H1 (cell line): ENCODE results near the gene CDKN3. TPM values are rescaled to one million over a fixed set of nuclear protein-coding genes. Genes with fewer than 3 reads are reported as not detected.

Source experiments
- CTCF ChIA-PET: fragments of 300-600 bp; sonication (Branson Sonifier 250); formaldehyde crosslinking; loops from one replicate; lab custom pipeline; 2021; ENCODE audit not compliant: partially characterized antibody; lab: Charles Lee
- POLR2A ChIA-PET: fragments of 300-600 bp; sonication (Branson Sonifier 250); formaldehyde crosslinking; loops from one replicate; lab custom pipeline; 2021; ENCODE audit warnings: inconsistent platforms; ENCODE audit not compliant: partially characterized antibody; lab: Charles Lee
- DNase-seq, 2 experiments: peaks; one replicate each; pipeline versions ENCODE4 v3.0.0 to v3.0.0-alpha.2; 2010 to 2022; ENCODE audit warnings: low spot score in 2 of 2, low read depth in 1 of 2, mixed read lengths in 1 of 2
- FAIRE-seq: peaks from 2 replicates; lab custom pipeline; 2011; peaks lifted over from hg19 to GRCh38; lab: Jason Lieb, UNC
- H2AFZ ChIP-seq: 2 replicates; pipeline ENCODE4 v1.8.1; 2012; ENCODE audit warnings: low read length, inconsistent platforms
- H2AK5ac ChIP-seq: 2 replicates; pipeline ENCODE4 v1.6.1; 2013; ENCODE audit warnings: low read depth, low read length
- H2BK120ac ChIP-seq: replicated peaks from 2 replicates; pipeline ENCODE3; 2013; ENCODE audit warnings: low read depth, low read length, inconsistent platforms
- H2BK12ac ChIP-seq: 2 replicates; pipeline ENCODE4 v1.6.1; 2013; ENCODE audit warnings: low read depth, low read length
- H2BK15ac ChIP-seq: 2 replicates; pipeline ENCODE4 v1.6.1; 2013; ENCODE audit warnings: low read length
- H2BK20ac ChIP-seq: 2 replicates; pipeline ENCODE4 v1.6.1; 2013; ENCODE audit warnings: low read length
- H2BK5ac ChIP-seq: 2 replicates; pipeline ENCODE4 v1.6.1; 2013; ENCODE audit warnings: low read depth, low read length
- H3K14ac ChIP-seq: 2 replicates; pipeline ENCODE4 v1.6.1; 2013; ENCODE audit warnings: inconsistent platforms; ENCODE audit not compliant: insufficient read length
- H3K18ac ChIP-seq: 2 replicates; pipeline ENCODE4 v1.6.1; 2013; ENCODE audit warnings: low read length; ENCODE audit errors: extremely low read depth
- H3K23ac ChIP-seq: 2 replicates; pipeline ENCODE4 v1.6.1; 2013; ENCODE audit warnings: inconsistent platforms; ENCODE audit not compliant: insufficient read length
- H3K23me2 ChIP-seq: 2 replicates; pipeline ENCODE4 v1.6.1; 2013; ENCODE audit warnings: low read depth, low read length
- H3K27ac ChIP-seq: 2 replicates; pipeline ENCODE4 v1.6.1; 2011; ENCODE audit warnings: low read depth, low read length, inconsistent platforms
- H3K27me3 ChIP-seq, 4 experiments: replicated peaks in 1 of 4; 1 replicate in 1 of 4; 2 replicates in 3 of 4; pipeline versions ENCODE4 v1.6.1 to v1.8.1; 2011 to 2013; ENCODE audit warnings: low read length in 3 of 4, mild to moderate bottlenecking in 3 of 4, inconsistent platforms in 2 of 4, mixed read lengths in 2 of 4, moderate library complexity in 1 of 4; ENCODE audit not compliant: control insufficient read depth in 3 of 4, insufficient read depth in 3 of 4; ENCODE audit errors: extremely low read depth in 1 of 4
- H3K36me3 ChIP-seq, 4 experiments: 2 replicates each; pipeline versions ENCODE4 v1.6.1 to v1.8.1; 2011 to 2013; ENCODE audit warnings: mild to moderate bottlenecking in 4 of 4, low read length in 3 of 4, moderate library complexity in 2 of 4, control low read depth in 1 of 4, inconsistent platforms in 1 of 4; ENCODE audit not compliant: insufficient read depth in 4 of 4, control insufficient read depth in 2 of 4
- H3K4ac ChIP-seq: replicated peaks from 2 replicates; pipeline ENCODE3; 2013; ENCODE audit warnings: low read length, low read depth, mixed read lengths, inconsistent platforms; ENCODE audit not compliant: insufficient read length
- H3K4me1 ChIP-seq, 4 experiments: replicated peaks in 1 of 4; 1 replicate in 1 of 4; 2 replicates in 3 of 4; pipeline versions ENCODE4 v1.6.1 to v1.8.1; 2011 to 2013; ENCODE audit warnings: low read length in 3 of 4, inconsistent platforms in 2 of 4, mixed read lengths in 1 of 4; ENCODE audit not compliant: insufficient read depth in 4 of 4, control insufficient read depth in 3 of 4
- H3K4me2 ChIP-seq, 2 experiments: 2 replicates each; pipeline versions ENCODE4 v1.6.1 to v1.8.1; 2011 to 2013; ENCODE audit warnings: low read depth in 2 of 2, low read length in 2 of 2, control low read depth in 1 of 2, inconsistent platforms in 1 of 2, mild to moderate bottlenecking in 1 of 2; ENCODE audit not compliant: insufficient read depth in 1 of 2
- H3K4me3 ChIP-seq, 4 experiments: fragments of 200-600, 300-600 bp in 1 of 4; sonication (generic), shearing (Covaris generic), sonication (Bioruptor Twin) in 1 of 4; 2 replicates each; pipeline versions ENCODE4 v1.5.1 to v1.8.1; 2011 to 2016; ENCODE audit warnings: low read length in 4 of 4, low read depth in 3 of 4, control low read depth in 2 of 4, inconsistent platforms in 2 of 4, mild to moderate bottlenecking in 2 of 4, mixed read lengths in 1 of 4, moderate library complexity in 1 of 4; ENCODE audit not compliant: insufficient read depth in 2 of 4; ENCODE audit errors: extremely low read depth in 1 of 4
- H3K56ac ChIP-seq: replicated peaks from 2 replicates; pipeline ENCODE3; 2013; ENCODE audit warnings: low read depth, mild to moderate bottlenecking, mixed read lengths, low read length, inconsistent platforms; ENCODE audit not compliant: insufficient read length
- H3K79me1 ChIP-seq: 2 replicates; pipeline ENCODE4 v1.6.1; 2013; ENCODE audit warnings: low read depth, low read length, control low read depth
- H3K79me2 ChIP-seq, 2 experiments: 2 replicates each; pipeline versions ENCODE4 v1.6.1 to v1.8.1; 2012 to 2013; ENCODE audit warnings: low read length in 2 of 2, mild to moderate bottlenecking in 2 of 2, inconsistent platforms in 1 of 2; ENCODE audit not compliant: insufficient read depth in 2 of 2, control insufficient read depth in 1 of 2
- H3K9ac ChIP-seq, 4 experiments: replicated peaks in 1 of 4; 1 replicate in 1 of 4; 2 replicates in 3 of 4; pipeline versions ENCODE4 v1.6.1 to v1.8.1; 2011 to 2013; ENCODE audit warnings: low read depth in 3 of 4, low read length in 3 of 4, control low read depth in 2 of 4, mild to moderate bottlenecking in 2 of 4, moderate library complexity in 2 of 4, inconsistent platforms in 1 of 4; ENCODE audit errors: extremely low read depth in 1 of 4
- H3K9me3 ChIP-seq, 2 experiments: 2 replicates each; pipeline versions ENCODE4 v1.6.1 to v1.8.1; 2012 to 2013; ENCODE audit warnings: mild to moderate bottlenecking in 2 of 2, moderate library complexity in 2 of 2, control low read depth in 1 of 2, inconsistent platforms in 1 of 2, low read depth in 1 of 2, low read length in 1 of 2, mixed read lengths in 1 of 2; ENCODE audit not compliant: insufficient read depth in 2 of 2
- H4K20me1 ChIP-seq, 2 experiments: replicated peaks in 1 of 2; 2 replicates each; pipeline versions ENCODE3 to v1.8.1; 2011 to 2013; ENCODE audit warnings: inconsistent platforms in 2 of 2, low read length in 2 of 2, mild to moderate bottlenecking in 1 of 2; ENCODE audit not compliant: insufficient read depth in 2 of 2, control insufficient read depth in 1 of 2
- H4K5ac ChIP-seq: 2 replicates; pipeline ENCODE4 v1.6.1; 2013; ENCODE audit warnings: low read length, low read depth, mixed read lengths, inconsistent platforms; ENCODE audit not compliant: insufficient read length
- H4K8ac ChIP-seq: 2 replicates; pipeline ENCODE4 v1.8.0; 2013; ENCODE audit warnings: mild to moderate bottlenecking, moderate library complexity, low read length, inconsistent platforms; ENCODE audit not compliant: insufficient read depth; ENCODE audit errors: extremely low read depth
- H4K91ac ChIP-seq: replicated peaks from 2 replicates; pipeline ENCODE3; 2013; ENCODE audit warnings: low read length, mixed read lengths, inconsistent platforms; ENCODE audit not compliant: insufficient read length
- HDAC2 ChIP-seq, 2 experiments: fragments of 300-600 bp in 1 of 2; sonication (generic) in 1 of 2; IDR thresholded peaks; 2 replicates each; pipeline ENCODE4 v1.6.1; 2011 to 2012; ENCODE audit warnings: low read depth in 2 of 2, low read length in 2 of 2, mild to moderate bottlenecking in 2 of 2, moderate library complexity in 2 of 2, borderline replicate concordance in 1 of 2, inconsistent platforms in 1 of 2
- WGBS, 2 experiments: shearing (Covaris generic) in 1 of 2; methylation state at CpG; one replicate each; pipeline versions ENCODE4 v1.1.6 to v1.1.7; 2013 to 2015; ENCODE audit warnings: low lambda C conversion rate in 2 of 2, mixed read lengths in 2 of 2, inconsistent platforms in 1 of 2, low coverage in 1 of 2, missing lambda C conversion rate in 1 of 2; ENCODE audit not compliant: insufficient replicate concordance in 2 of 2, insufficient coverage in 1 of 2, insufficient read length in 1 of 2; ENCODE audit errors: extremely low coverage in 1 of 2, missing lambda C conversion rate in 1 of 2; 5-methylcytosine and 5-hydroxymethylcytosine counted together
- polyA plus RNA-seq, 7 experiments: library from polyadenylated mRNA; depleted of rRNA in 3 of 7; stranded (reverse) in 5 of 7; unstranded in 2 of 7; fragments of >200 nt in 5 of 7; fragments of 200-250 nt in 2 of 7; gene quantifications; 1 replicate in 5 of 7; 2 replicates in 1 of 7; 4 replicates in 1 of 7; pipeline versions ENCODE4 v1.2.1 to v1.2.3, GENCODE V29; 2011 to 2013; ENCODE audit warnings: missing spikeins in 2 of 7, mixed read lengths in 2 of 7
- total RNA-seq: library from RNA; stranded (reverse); fragmentation: NEBNext Ultra II Directional; extraction: Animal tissue kit (Norgen Biotek cat#: 25700); gene quantifications from 2 replicates; pipeline ENCODE4 v1.2.1, GENCODE V29; 2021

The CDKN3 gene
- total and polyA plus RNA-seq, 2 of the 8 experiments (the other 6 are each of a cell fraction or from before 2014, with no cell fraction given) = 43.5 to 48.3 TPM

GRCh38 chr14:54427871-54428270, 31.1 kb downstream of the CDKN3 start:
- H2BK12ac ChIP-seq = no peak overlapping the region
- H3K9me3 ChIP-seq = no peaks in the 10 kb centered on the region
- no peak overlapping the region for H3K4me3 ChIP-seq
- H3K56ac ChIP-seq = no peak overlapping the region
- peaks cover 2 to 5% of the 10 kb centered on the region in 2 experiments for H4K20me1 ChIP-seq
- H3K4me2 ChIP-seq = no peak overlapping the region
- no peak overlapping the region for H3K27ac ChIP-seq
- H4K8ac ChIP-seq = no peak overlapping the region
- no peak overlapping the region for H3K18ac ChIP-seq
- no peak overlapping the region for H2BK15ac ChIP-seq
- no peak overlapping the region for H2BK120ac ChIP-seq
- no peak overlapping the region for H2AK5ac ChIP-seq
- no peak overlapping the region for H2BK20ac ChIP-seq
- ChIA-PET POLR2A (interaction anchor here (0.6 kb wide), 1 partner anchor 31 kb away, joined by 3 read pairs; the partner anchor contains the start of gene CDKN3), CTCF (interaction anchor here (1.3 to 2.4 kb wide), 3 partner anchors 9 to 62 kb away, joined by 4 to 5 read pairs (median 5); no protein-coding TSS in a partner anchor)
- WGBS, 2 experiments = 94% methylated on average over 3 of the region's 3 CpGs; no CpG with 5 or more reads in 1 of the 2 experiments
- no peak overlapping the region for H3K4ac ChIP-seq
- H3K36me3 ChIP-seq = peaks cover 8 to 57% (median 27%) of the 10 kb centered on the region in 4 experiments; a peak in 7 of 8 replicates
- peaks cover 2% of the 10 kb centered on the region; the same call in 1 of the 2 replicates for H3K79me1 ChIP-seq
- H2AFZ ChIP-seq = no peak overlapping the region
- H3K79me2 ChIP-seq = peaks cover 2 to 26% of the 10 kb centered on the region in 2 experiments; a peak in 3 of 4 replicates
- no peak overlapping the region for H2BK5ac ChIP-seq
- TF ChIP-seq HDAC2 (IDR thresholded peaks at IDR 0.05; ENCODE audit: borderline replicate concordance in 1 of 2, low read depth in 2 of 2, low read length in 2 of 2) = no peak
- H3K23me2 ChIP-seq = no peaks in the 10 kb centered on the region
- H4K5ac ChIP-seq = no peak overlapping the region
- FAIRE-seq (no peak), DNase-seq (no peak)
- no peaks in the 10 kb centered on the region for H3K4me1 ChIP-seq
- no peak overlapping the region for H3K23ac ChIP-seq
- H3K14ac ChIP-seq = no peak overlapping the region
- H3K9ac ChIP-seq = no peak overlapping the region
- H4K91ac ChIP-seq = no peak overlapping the region
- no peaks in the 10 kb centered on the region for H3K27me3 ChIP-seq
